Neural cell (in vitro differentiated cells): ENCODE measurements around the gene FAM110A. TPM values are rescaled to one million over a fixed set of nuclear protein-coding genes. Genes with fewer than 3 reads are reported as not detected.

ENCODE experiments used
- H2AFZ ChIP-seq: fragments of 200-600, 300-800 bp; sonication (generic), shearing (Covaris generic); 2 replicates; pipeline ENCODE4 v1.6.0; 2014; ENCODE audit warnings: low read depth, mild to moderate bottlenecking, antibody characterized with exemption, low read length, moderate library complexity
- H3F3A ChIP-seq: fragments of 200-600 bp; shearing (Covaris generic); 2 replicates; pipeline ENCODE4 v1.6.1; 2016; ENCODE audit warnings: mild to moderate bottlenecking, moderate library complexity, mixed read lengths, antibody characterized with exemption, low read length; ENCODE audit not compliant: insufficient read depth, poor library complexity, severe bottlenecking
- H3K27ac ChIP-seq: fragments of 200-600, 300-800 bp; sonication (generic), shearing (Covaris generic); 2 replicates; pipeline ENCODE4 v1.5.1; 2014; ENCODE audit warnings: mild to moderate bottlenecking, low read length, moderate library complexity
- H3K27me3 ChIP-seq: fragments of 300-800, 200-600 bp; sonication (generic), shearing (Covaris generic); 2 replicates; pipeline ENCODE4 v1.6.0; 2014; ENCODE audit warnings: mild to moderate bottlenecking, low read depth, low read length, moderate library complexity; ENCODE audit not compliant: insufficient read depth
- H3K36me3 ChIP-seq: fragments of 300-800, 200-600 bp; sonication (generic), shearing (Covaris generic); 2 replicates; pipeline ENCODE4 v1.5.1; 2014; ENCODE audit warnings: mild to moderate bottlenecking, antibody characterized with exemption, low read length, moderate library complexity; ENCODE audit not compliant: insufficient read depth
- H3K4me2 ChIP-seq: fragments of 300-800, 200-600 bp; sonication (generic), shearing (Covaris generic); 2 replicates; pipeline ENCODE4 v1.6.0; 2014; ENCODE audit warnings: mild to moderate bottlenecking, low read length
- H3K4me3 ChIP-seq: fragments of 300-800, 200-600 bp; sonication (generic), shearing (Covaris generic); 2 replicates; pipeline ENCODE4 v1.5.1; 2014; ENCODE audit warnings: mild to moderate bottlenecking, low read length, moderate library complexity
- H3K79me2 ChIP-seq: fragments of 200-600 bp; shearing (Covaris generic); replicated peaks from 2 replicates; pipeline ENCODE4 v1.6.0; 2014; ENCODE audit warnings: mild to moderate bottlenecking, low read length, moderate library complexity; ENCODE audit not compliant: insufficient read depth
- H3K9ac ChIP-seq: fragments of 300-800, 200-600 bp; sonication (generic), shearing (Covaris generic); 2 replicates; pipeline ENCODE4 v1.6.1; 2016; ENCODE audit warnings: mild to moderate bottlenecking, low read length, mixed read lengths
- H3K9me2 ChIP-seq: fragments of 200-600 bp; shearing (Covaris generic); 2 replicates; pipeline ENCODE4 v1.6.1; 2016; ENCODE audit warnings: mild to moderate bottlenecking, low read length, mixed read lengths; ENCODE audit not compliant: insufficient read depth
- H3K9me3 ChIP-seq: fragments of 200-600, 300-800 bp; sonication (generic), shearing (Covaris generic); 2 replicates; pipeline ENCODE4 v1.6.1; 2016; ENCODE audit warnings: mild to moderate bottlenecking, mixed run types, low read length, moderate library complexity, mixed read lengths
- H4K20me1 ChIP-seq: fragments of 200-600 bp; shearing (Covaris generic); 2 replicates; pipeline ENCODE4 v1.6.1; 2016; ENCODE audit warnings: mild to moderate bottlenecking, mixed run types; ENCODE audit not compliant: insufficient read depth
- EP300 ChIP-seq: fragments of 450-650 bp; conservative IDR thresholded peaks from 2 replicates; pipeline ENCODE4 v1.6.1; 2014; ENCODE audit warnings: antibody characterized with exemption, mild to moderate bottlenecking, moderate library complexity; ENCODE audit not compliant: poor library complexity, severe bottlenecking
- EZH2 ChIP-seq: fragments of 200-600, 300-800 bp; shearing (Covaris generic), sonication (generic); IDR thresholded peaks from 2 replicates; pipeline ENCODE4 v1.6.1; 2014; ENCODE audit warnings: antibody characterized with exemption, low read length, borderline replicate concordance, mild to moderate bottlenecking; ENCODE audit not compliant: insufficient read depth, poor library complexity, severe bottlenecking
- MXI1 ChIP-seq: fragments of 450-650 bp; conservative IDR thresholded peaks from 2 replicates; pipeline ENCODE4 v1.6.1; 2014; ENCODE audit warnings: antibody characterized with exemption, mild to moderate bottlenecking; ENCODE audit not compliant: poor library complexity, severe bottlenecking
- POLR2AphosphoS5 ChIP-seq: IDR thresholded peaks from 2 replicates; pipeline ENCODE4 v1.6.1; 2012
- RAD21 ChIP-seq: fragments of 450-650 bp; conservative IDR thresholded peaks from 2 replicates; pipeline ENCODE4 v1.6.1; 2014; ENCODE audit warnings: antibody characterized with exemption, mild to moderate bottlenecking, moderate library complexity
- SMC3 ChIP-seq: fragments of 450-650 bp; conservative IDR thresholded peaks from 2 replicates; pipeline ENCODE4 v1.6.1; 2014; ENCODE audit warnings: antibody characterized with exemption, mild to moderate bottlenecking, moderate library complexity; ENCODE audit not compliant: poor library complexity
- TAF1 ChIP-seq: IDR thresholded peaks from 2 replicates; pipeline ENCODE4 v1.6.1; 2012; ENCODE audit warnings: low read depth
- polyA plus RNA-seq: library from polyadenylated mRNA; depleted of rRNA; stranded (reverse); fragments of >200 nt; gene quantifications from 2 replicates; pipeline ENCODE4 v1.2.3, GENCODE V29; 2014
- TF ChIP-seq, protein P1 (sequence below): fragments of 450-650 bp; IDR thresholded peaks from 2 replicates; pipeline ENCODE4 v1.5.1; 2014; ENCODE audit warnings: antibody characterized with exemption, mild to moderate bottlenecking, moderate library complexity; ENCODE audit not compliant: poor library complexity, severe bottlenecking
- TF ChIP-seq, protein P2 (sequence below): IDR thresholded peaks from 2 replicates; pipeline ENCODE4 v1.6.1; 2012; ENCODE audit warnings: borderline replicate concordance

Gene FAM110A
- polyA plus RNA-seq, 1 donor from 2014 or later: 5.8 TPM

DNA sequence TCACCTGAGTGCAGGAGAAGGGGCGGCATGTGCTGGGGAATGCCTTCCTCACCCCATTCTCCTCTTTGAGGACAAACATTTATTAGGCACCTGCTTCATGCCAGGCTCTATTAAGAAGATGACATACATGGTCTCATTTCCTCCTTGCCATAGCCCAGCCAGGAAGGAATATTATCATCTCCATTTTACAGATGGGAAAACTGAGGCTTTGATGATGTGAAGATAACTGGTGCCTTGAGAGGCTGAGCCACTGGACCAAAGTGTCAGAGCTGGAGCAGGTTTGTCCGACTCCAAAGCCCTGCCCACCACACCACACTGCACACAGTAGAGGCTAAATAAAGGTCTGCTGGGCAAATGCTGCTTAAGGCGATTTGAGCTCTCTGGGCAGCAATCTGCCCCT, 37.2 kb downstream of the FAM110A start:
- Histone ChIP-seq H3K36me3 (no peaks in the 10 kb centered on the region), H3K9me3 (no peaks in the 10 kb centered on the region), H3K79me2 (no peaks in the 10 kb centered on the region), H3K4me2 (no peak overlapping the region), H2AFZ (no peak overlapping the region), H3K9me2 (no peaks in the 10 kb centered on the region), H3K4me3 (no peak overlapping the region), H3K9ac (no peak overlapping the region), H3K27ac (no peak overlapping the region), H4K20me1 (no peaks in the 10 kb centered on the region), H3F3A (no peaks in the 10 kb centered on the region), H3K27me3 (no peaks in the 10 kb centered on the region)
- TF ChIP-seq TAF1 (no peak), RAD21 (no peak), EP300 (no peak), EZH2 (no peak), MXI1 (no peak), SMC3 (no peak), POLR2AphosphoS5 (no peak)
- TF ChIP-seq, protein P1, sequence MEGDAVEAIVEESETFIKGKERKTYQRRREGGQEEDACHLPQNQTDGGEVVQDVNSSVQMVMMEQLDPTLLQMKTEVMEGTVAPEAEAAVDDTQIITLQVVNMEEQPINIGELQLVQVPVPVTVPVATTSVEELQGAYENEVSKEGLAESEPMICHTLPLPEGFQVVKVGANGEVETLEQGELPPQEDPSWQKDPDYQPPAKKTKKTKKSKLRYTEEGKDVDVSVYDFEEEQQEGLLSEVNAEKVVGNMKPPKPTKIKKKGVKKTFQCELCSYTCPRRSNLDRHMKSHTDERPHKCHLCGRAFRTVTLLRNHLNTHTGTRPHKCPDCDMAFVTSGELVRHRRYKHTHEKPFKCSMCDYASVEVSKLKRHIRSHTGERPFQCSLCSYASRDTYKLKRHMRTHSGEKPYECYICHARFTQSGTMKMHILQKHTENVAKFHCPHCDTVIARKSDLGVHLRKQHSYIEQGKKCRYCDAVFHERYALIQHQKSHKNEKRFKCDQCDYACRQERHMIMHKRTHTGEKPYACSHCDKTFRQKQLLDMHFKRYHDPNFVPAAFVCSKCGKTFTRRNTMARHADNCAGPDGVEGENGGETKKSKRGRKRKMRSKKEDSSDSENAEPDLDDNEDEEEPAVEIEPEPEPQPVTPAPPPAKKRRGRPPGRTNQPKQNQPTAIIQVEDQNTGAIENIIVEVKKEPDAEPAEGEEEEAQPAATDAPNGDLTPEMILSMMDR: no peak
- TF ChIP-seq, protein P2, sequence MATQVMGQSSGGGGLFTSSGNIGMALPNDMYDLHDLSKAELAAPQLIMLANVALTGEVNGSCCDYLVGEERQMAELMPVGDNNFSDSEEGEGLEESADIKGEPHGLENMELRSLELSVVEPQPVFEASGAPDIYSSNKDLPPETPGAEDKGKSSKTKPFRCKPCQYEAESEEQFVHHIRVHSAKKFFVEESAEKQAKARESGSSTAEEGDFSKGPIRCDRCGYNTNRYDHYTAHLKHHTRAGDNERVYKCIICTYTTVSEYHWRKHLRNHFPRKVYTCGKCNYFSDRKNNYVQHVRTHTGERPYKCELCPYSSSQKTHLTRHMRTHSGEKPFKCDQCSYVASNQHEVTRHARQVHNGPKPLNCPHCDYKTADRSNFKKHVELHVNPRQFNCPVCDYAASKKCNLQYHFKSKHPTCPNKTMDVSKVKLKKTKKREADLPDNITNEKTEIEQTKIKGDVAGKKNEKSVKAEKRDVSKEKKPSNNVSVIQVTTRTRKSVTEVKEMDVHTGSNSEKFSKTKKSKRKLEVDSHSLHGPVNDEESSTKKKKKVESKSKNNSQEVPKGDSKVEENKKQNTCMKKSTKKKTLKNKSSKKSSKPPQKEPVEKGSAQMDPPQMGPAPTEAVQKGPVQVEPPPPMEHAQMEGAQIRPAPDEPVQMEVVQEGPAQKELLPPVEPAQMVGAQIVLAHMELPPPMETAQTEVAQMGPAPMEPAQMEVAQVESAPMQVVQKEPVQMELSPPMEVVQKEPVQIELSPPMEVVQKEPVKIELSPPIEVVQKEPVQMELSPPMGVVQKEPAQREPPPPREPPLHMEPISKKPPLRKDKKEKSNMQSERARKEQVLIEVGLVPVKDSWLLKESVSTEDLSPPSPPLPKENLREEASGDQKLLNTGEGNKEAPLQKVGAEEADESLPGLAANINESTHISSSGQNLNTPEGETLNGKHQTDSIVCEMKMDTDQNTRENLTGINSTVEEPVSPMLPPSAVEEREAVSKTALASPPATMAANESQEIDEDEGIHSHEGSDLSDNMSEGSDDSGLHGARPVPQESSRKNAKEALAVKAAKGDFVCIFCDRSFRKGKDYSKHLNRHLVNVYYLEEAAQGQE: no peak

DNA sequence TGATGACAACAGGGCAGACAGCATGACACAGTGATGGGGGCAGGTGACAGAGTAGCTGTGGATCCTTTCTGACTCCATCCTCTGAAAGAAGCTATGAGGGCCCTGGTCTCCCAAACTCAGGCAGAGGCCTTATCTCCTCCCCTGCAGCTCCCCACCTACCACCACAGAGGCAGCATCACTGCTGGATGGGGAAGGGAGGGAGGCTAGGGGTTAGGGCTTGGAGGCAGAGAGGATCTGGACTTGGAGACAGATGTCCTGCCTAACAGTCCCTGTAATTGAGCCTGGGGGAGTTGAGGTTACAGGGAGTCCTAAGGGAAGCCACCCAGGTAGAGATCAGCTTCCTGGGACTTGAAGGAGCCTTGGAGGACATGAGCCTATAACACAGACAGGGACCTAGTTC, 37.9 kb downstream of the FAM110A start:
- H2AFZ ChIP-seq: no peak overlapping the region
- TF ChIP-seq POLR2AphosphoS5 (no peak), EZH2 (no peak), EP300 (no peak), TAF1 (no peak), RAD21 (no peak), SMC3 (no peak), MXI1 (no peak)
- TF ChIP-seq, protein P1: no peak
- TF ChIP-seq, protein P2: no peak
- H4K20me1 ChIP-seq: no peaks in the 10 kb centered on the region
- H3K27ac ChIP-seq: no peak overlapping the region
- no peaks in the 10 kb centered on the region for H3K36me3 ChIP-seq
- H3K4me3 ChIP-seq: no peak overlapping the region
- no peaks in the 10 kb centered on the region for H3F3A ChIP-seq
- no peaks in the 10 kb centered on the region for H3K9me2 ChIP-seq
- no peak overlapping the region for H3K9ac ChIP-seq
- H3K9me3 ChIP-seq: no peaks in the 10 kb centered on the region
- H3K27me3 ChIP-seq: no peaks in the 10 kb centered on the region
- no peaks in the 10 kb centered on the region for H3K79me2 ChIP-seq
- H3K4me2 ChIP-seq: no peak overlapping the region
